A549 (cell line): Measurements from ENCODE around the gene NRARP. TPM values are rescaled to one million over a fixed set of nuclear protein-coding genes. Genes with fewer than 3 reads are reported as not detected.

Experiments
- ATAC-seq, 2 experiments: fragments of 200-7000 bp in 1 of 2; fragments of >200 bp in 1 of 2; cut with Nextera tagmentation in 1 of 2; cut with Tn5 transposase in 1 of 2; 3 replicates each; pipeline versions ENCODE4 v1.8.0 to v1.9.1; 2018 to 2020; ENCODE audit warnings: mild to moderate bottlenecking in 1 of 2, moderate library complexity in 1 of 2
- CTCF ChIA-PET: fragments of 300-600 bp; sonication (Branson Sonifier 250); formaldehyde crosslinking; extraction: SDS; loops from one replicate; lab custom pipeline; 2021; ENCODE audit warnings: antibody characterized with exemption, inconsistent platforms; lab: Yijun Ruan, JAX
- POLR2A ChIA-PET: fragments of 350-600 bp; formaldehyde crosslinking; extraction: SDS; loops from one replicate; lab custom pipeline; 2021; ENCODE audit warnings: antibody characterized with exemption, inconsistent platforms; lab: Yijun Ruan, JAX
- DNase-seq, 2 experiments: peaks; one replicate each; pipeline versions ENCODE4 v3.0.0 to v3.0.0-alpha.2; 2011 to 2016; ENCODE audit warnings: low read depth in 1 of 2, low spot score in 1 of 2
- FAIRE-seq: peaks from 2 replicates; lab custom pipeline; 2011; peaks lifted over from hg19 to GRCh38; lab: Jason Lieb, UNC
- H3K27ac ChIP-seq, 2 experiments: fragments of >200 bp; sonication (Bioruptor Twin); formaldehyde crosslinking; 3 replicates each; pipeline ENCODE4 v1.5.1; 2016 to 2017
- H3K4me1 ChIP-seq: fragments of >200 bp; sonication (Bioruptor Twin); formaldehyde crosslinking; 3 replicates; pipeline ENCODE4 v1.6.1; 2016
- H3K4me2 ChIP-seq: fragments of >200 bp; sonication (Bioruptor Twin); formaldehyde crosslinking; 3 replicates; pipeline ENCODE4 v1.6.1; 2016
- H3K4me3 ChIP-seq: fragments of >200 bp; sonication (Bioruptor Twin); formaldehyde crosslinking; 3 replicates; pipeline ENCODE4 v1.5.1; 2016
- H3K9me3 ChIP-seq: fragments of >200 bp; sonication (Bioruptor Twin); formaldehyde crosslinking; 3 replicates; pipeline ENCODE4 v1.6.1; 2016
- ATOH8 ChIP-seq: fragments of 250-450 bp; sonication (Bioruptor Pico); IDR thresholded peaks from 2 replicates; pipeline ENCODE4 v1.5.0; 2020; ENCODE audit warnings: low read depth, mild to moderate bottlenecking, moderate library complexity
- BHLHE40 ChIP-seq: IDR thresholded peaks from 2 replicates; pipeline ENCODE4 v1.6.1; 2012; ENCODE audit warnings: low read depth, low read length, inconsistent platforms
- CBX2 ChIP-seq: fragments of 200-600 bp; sonication (generic); IDR thresholded peaks from 2 replicates; pipeline ENCODE4 v1.6.1; 2016; ENCODE audit warnings: low read depth, mild to moderate bottlenecking, borderline replicate concordance
- CBX8 ChIP-seq: fragments of 200-600 bp; sonication (generic); IDR thresholded peaks from 2 replicates; pipeline ENCODE4 v1.6.1; 2016
- CEBPB ChIP-seq, 2 experiments: fragments of >200 bp in 1 of 2; sonication (Bioruptor Twin) in 1 of 2; formaldehyde crosslinking in 1 of 2; IDR thresholded peaks; 2 replicates each; pipeline ENCODE4 v1.6.1; 2012 to 2016
- CHD2 ChIP-seq: fragments of 150-350 bp; IDR thresholded peaks from 2 replicates; pipeline ENCODE4 v1.6.1; 2014; ENCODE audit warnings: low read length; ENCODE audit not compliant: partially characterized antibody
- CHD4 ChIP-seq: fragments of 200-600 bp; sonication (generic); IDR thresholded peaks from 2 replicates; pipeline ENCODE4 v1.6.1; 2016; ENCODE audit warnings: antibody characterized with exemption, mild to moderate bottlenecking, borderline replicate concordance
- EHF ChIP-seq: fragments of 250-450 bp; sonication (Bioruptor Pico); IDR thresholded peaks from 2 replicates; pipeline ENCODE4 v1.5.0; 2020; ENCODE audit warnings: mild to moderate bottlenecking
- EHMT2 ChIP-seq: fragments of 200-600 bp; sonication (generic); IDR thresholded peaks from 2 replicates; pipeline ENCODE4 v1.6.1; 2016; ENCODE audit warnings: antibody characterized with exemption, low read depth, mild to moderate bottlenecking, moderate library complexity
- FOSB ChIP-seq: fragments of 250-450 bp; sonication (Bioruptor Pico); IDR thresholded peaks from 2 replicates; pipeline ENCODE4 v1.5.0; 2020; ENCODE audit warnings: mild to moderate bottlenecking, moderate library complexity
- FOXS1 ChIP-seq: fragments of 250-450 bp; sonication (Bioruptor Pico); IDR thresholded peaks from 2 replicates; pipeline ENCODE4 v1.5.0; 2020; ENCODE audit warnings: mild to moderate bottlenecking, moderate library complexity
- HES2 ChIP-seq: fragments of >200 bp; sonication (Bioruptor Twin); formaldehyde crosslinking; IDR thresholded peaks from 2 replicates; pipeline ENCODE4 v1.6.1; 2016
- HEYL ChIP-seq: fragments of 250-450 bp; sonication (Bioruptor Pico); IDR thresholded peaks from 2 replicates; pipeline ENCODE4 v1.8.0; 2021; ENCODE audit warnings: mild to moderate bottlenecking, moderate library complexity
- HOXA7 ChIP-seq: fragments of 250-450 bp; sonication (Bioruptor Pico); IDR thresholded peaks from 2 replicates; pipeline ENCODE4 v1.5.0; 2020; ENCODE audit warnings: mild to moderate bottlenecking, moderate library complexity
- KDM1A ChIP-seq: fragments of 200-600 bp; sonication (generic); IDR thresholded peaks from 2 replicates; pipeline ENCODE4 v1.6.1; 2016; ENCODE audit warnings: low read depth, mild to moderate bottlenecking
- MAFK ChIP-seq: fragments of 450-650 bp; IDR thresholded peaks from 2 replicates; pipeline ENCODE4 v1.6.1; 2014; ENCODE audit not compliant: partially characterized antibody
- NFE2L2 ChIP-seq: fragments of 150-350 bp; conservative IDR thresholded peaks from 2 replicates; pipeline ENCODE4 v1.6.1; 2014; ENCODE audit warnings: low read length
- PHF8 ChIP-seq: fragments of 200-600 bp; sonication (generic); IDR thresholded peaks from 2 replicates; pipeline ENCODE4 v1.6.1; 2016; ENCODE audit warnings: low read depth, mild to moderate bottlenecking, antibody characterized with exemption, moderate library complexity, borderline replicate concordance
- POLR2A ChIP-seq: IDR thresholded peaks from 2 replicates; pipeline ENCODE4 v1.6.1; 2012; ENCODE audit warnings: mild to moderate bottlenecking, low read length
- RAD21 ChIP-seq, 2 experiments: fragments of >200 bp in 1 of 2; sonication (Bioruptor Twin) in 1 of 2; formaldehyde crosslinking in 1 of 2; IDR thresholded peaks in 1 of 2; conservative IDR thresholded peaks in 1 of 2; 2 replicates in 1 of 2; 3 replicates in 1 of 2; pipeline ENCODE4 v1.6.1; 2012 to 2018; ENCODE audit warnings: inconsistent platforms in 1 of 2
- RARB ChIP-seq: fragments of 250-450 bp; sonication (Bioruptor Pico); IDR thresholded peaks from 2 replicates; pipeline ENCODE4 v1.8.0; 2021; ENCODE audit warnings: mild to moderate bottlenecking, moderate library complexity
- RCOR1 ChIP-seq: fragments of 150-350 bp; IDR thresholded peaks from 2 replicates; pipeline ENCODE4 v1.6.1; 2014; ENCODE audit warnings: antibody characterized with exemption, low read length, low read depth
- RNF2 ChIP-seq: fragments of 200-600 bp; sonication (generic); IDR thresholded peaks from 2 replicates; pipeline ENCODE4 v1.6.1; 2016; ENCODE audit warnings: low read depth, mild to moderate bottlenecking, antibody characterized with exemption, moderate library complexity, borderline replicate concordance
- TFCP2L1 ChIP-seq: fragments of 250-450 bp; sonication (Bioruptor Pico); IDR thresholded peaks from 2 replicates; pipeline ENCODE4 v1.5.0; 2021; ENCODE audit warnings: mild to moderate bottlenecking
- ZC3H11A ChIP-seq: fragments of 450-650 bp; IDR thresholded peaks from 2 replicates; pipeline ENCODE4 v1.6.1; 2014; ENCODE audit warnings: antibody characterized with exemption, mild to moderate bottlenecking
- ZNF302 ChIP-seq: fragments of 250-450 bp; sonication (Bioruptor Pico); IDR thresholded peaks from 2 replicates; pipeline ENCODE4 v1.9.0; 2021; ENCODE audit warnings: inconsistent platforms, mild to moderate bottlenecking, moderate library complexity
- ZSCAN20 ChIP-seq: fragments of 250-450 bp; sonication (Bioruptor Pico); IDR thresholded peaks from 2 replicates; pipeline ENCODE4 v1.8.0; 2022; ENCODE audit warnings: mild to moderate bottlenecking, moderate library complexity
- WGBS: methylation state at CpG from one replicate; pipeline ENCODE4 v1.1.6; 2017; ENCODE audit errors: missing lambda C conversion rate; 5-methylcytosine and 5-hydroxymethylcytosine counted together
- polyA plus RNA-seq, 4 experiments: library from polyadenylated mRNA; depleted of rRNA in 3 of 4; stranded (reverse); fragments of >200 nt; fragmentation: RNase III in 1 of 4; extraction: RNeasy Plus Mini Kit Qiagen cat#74134 plus additional on column Dnase treatment in 1 of 4; gene quantifications; 2 replicates in 3 of 4; 3 replicates in 1 of 4; pipeline ENCODE4 v1.2.3, GENCODE V29; 2011 to 2017
- TF ChIP-seq, protein P1 (sequence below): fragments of 250-450 bp; sonication (Bioruptor Pico); IDR thresholded peaks from 2 replicates; pipeline ENCODE4 v1.5.0; 2021; ENCODE audit warnings: mild to moderate bottlenecking, moderate library complexity, borderline replicate concordance
- TF ChIP-seq, protein P2 (sequence below): fragments of 450-650 bp; IDR thresholded peaks from 2 replicates; pipeline ENCODE4 v1.6.1; 2014; ENCODE audit warnings: antibody characterized with exemption

NRARP gene
- polyA plus RNA-seq, 2 of the 4 experiments (the other 2 are of a cell fraction) = 1.3 to 5.1 TPM

DNA sequence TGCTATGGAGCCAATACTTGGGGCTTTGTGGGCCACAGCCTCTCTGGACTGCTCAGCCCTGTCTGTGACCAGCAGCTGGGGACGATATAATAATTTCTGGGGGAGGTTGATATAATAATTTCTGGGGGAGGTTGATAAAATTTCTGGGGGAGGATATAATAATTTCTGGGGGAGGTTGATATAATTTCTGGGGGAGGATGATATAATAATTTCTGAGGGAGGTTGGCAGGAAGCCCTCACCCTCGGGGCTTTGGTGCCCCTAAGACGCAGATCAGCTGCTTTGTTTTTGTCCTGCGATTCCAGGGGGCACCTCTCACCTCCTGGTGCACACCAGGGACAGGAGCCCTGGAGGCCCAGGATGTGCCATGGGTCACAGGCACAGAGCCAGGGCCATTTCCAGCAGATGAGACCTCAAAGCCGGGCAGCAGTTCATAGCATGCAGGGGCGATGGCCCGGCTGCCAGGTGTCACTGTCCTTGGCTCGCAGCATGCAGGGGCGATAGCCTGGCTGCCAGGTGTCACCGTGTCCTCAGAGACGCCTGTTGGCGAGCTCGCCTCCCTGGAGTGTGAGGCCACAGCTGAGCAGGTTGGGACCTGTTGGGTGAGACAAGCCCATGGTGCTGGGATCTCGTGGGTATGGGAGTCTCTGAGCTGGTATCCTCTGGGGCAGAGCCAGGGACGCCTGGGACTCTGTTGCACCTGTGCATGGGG, 28.3 kb downstream of the NRARP start:
- Histone ChIP-seq H3K4me1 (peaks cover 38% of the 10 kb centered on the region), H3K27ac (no peak overlapping the region), H3K4me3 (no peak overlapping the region), H3K4me2 (no peak overlapping the region), H3K9me3 (no peaks in the 10 kb centered on the region)
- ATAC-seq (no peak), DNase-seq (no peak), FAIRE-seq (no peak)
- ChIA-PET POLR2A (no interaction called here), CTCF (interaction anchor here (0.5 to 4.2 kb wide), 8 partner anchors 10 to 187 kb away, joined by 3 to 43 read pairs (median 3); partner anchors contain the start of gene MAN1B1)
- whole genome bisulfite sequencing = 85% methylated on average over 14 of the region's 15 CpGs
- TF ChIP-seq HEYL (CRISPR knock-in tag) (no peak), BHLHE40 (no peak), RNF2 (no peak), KDM1A (no peak), CBX8 (no peak), EHF (CRISPR knock-in tag) (no peak), CHD2 (no peak), CHD4 (no peak), FOSB (CRISPR knock-in tag) (no peak), RAD21 (conservative IDR thresholded peaks at IDR 0.05 in 1 of 2, IDR thresholded peaks at IDR 0.05 in 1 of 2) (no peak), HOXA7 (CRISPR knock-in tag) (no peak), ZSCAN20 (CRISPR knock-in tag) (no peak), RARB (CRISPR knock-in tag) (no peak), POLR2A (no peak), CBX2 (no peak), ZC3H11A (no peak)

GRCh38 chr9:137273095-137273490, 29.0 kb downstream of the NRARP start:
- FAIRE-seq (no peak), DNase-seq (no peak), ATAC-seq (no peak)
- Histone ChIP-seq H3K9me3 (no peaks in the 10 kb centered on the region), H3K4me3 (no peak overlapping the region), H3K27ac (no peak overlapping the region; a peak in 1 of 6 replicates), H3K4me1 (peaks cover 41% of the 10 kb centered on the region), H3K4me2 (no peak overlapping the region)
- 78% methylated on average over 9 of the region's 13 CpGs for WGBS
- ChIA-PET CTCF (interaction anchor here (0.7 to 4.2 kb wide), 7 partner anchors 11 to 187 kb away, joined by 3 to 43 read pairs (median 4); partner anchors contain the start of genes MAN1B1 and NRARP), POLR2A (interaction anchor here (1.2 kb wide), 1 partner anchor 32 kb away, joined by 4 read pairs; the partner anchor contains the start of gene TUBB4B)
- TF ChIP-seq HES2 (no peak), RCOR1 (no peak), ZNF302 (CRISPR knock-in tag) (no peak), ATOH8 (CRISPR knock-in tag) (no peak), TFCP2L1 (CRISPR knock-in tag) (no peak), NFE2L2 (no peak)

DNA sequence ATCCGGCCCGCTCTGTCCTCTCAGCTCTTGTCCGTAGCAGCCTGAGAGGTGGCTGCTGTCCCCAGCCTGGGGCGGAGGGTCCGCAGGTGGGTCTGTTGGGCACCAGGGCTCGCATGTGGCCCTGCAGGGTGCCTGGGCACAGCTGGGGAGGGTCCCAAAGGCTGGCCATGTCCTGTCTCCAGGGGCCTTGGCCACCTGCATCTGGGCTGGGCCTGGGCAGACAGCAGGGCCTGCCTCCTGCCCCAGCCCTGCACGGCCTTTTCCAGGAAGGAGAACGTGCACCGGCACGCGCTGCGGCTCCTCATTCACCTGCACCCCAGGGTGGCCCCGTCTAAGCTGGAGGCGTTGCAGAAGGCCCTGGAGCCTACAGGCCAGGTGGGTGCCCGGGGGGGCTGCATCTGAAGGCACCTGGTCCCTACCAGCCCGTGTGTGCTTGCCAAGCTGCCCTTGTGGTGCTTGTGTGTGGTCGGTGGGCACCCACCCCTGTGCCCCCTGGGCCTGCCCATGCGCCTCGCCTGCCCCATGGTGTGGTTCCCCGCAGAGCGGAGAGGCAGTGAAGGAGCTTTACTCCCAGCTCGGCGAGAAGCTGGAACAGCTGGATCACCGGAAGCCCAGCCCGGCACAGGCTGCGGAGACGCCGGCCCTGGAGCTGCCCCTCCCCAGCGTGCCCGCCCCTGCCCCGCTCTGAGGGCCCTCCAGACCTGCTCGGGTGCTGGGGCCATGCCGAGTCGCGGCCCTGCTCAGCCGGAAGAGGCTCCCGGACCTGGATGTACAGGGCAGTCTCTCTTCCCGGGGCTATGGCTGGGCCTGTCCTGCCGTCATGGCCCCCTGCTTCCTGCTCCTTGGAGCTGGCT, 29.6 kb downstream of the NRARP start:
- no peak overlapping the region for H3K4me3 ChIP-seq
- no peak overlapping the region for H3K4me2 ChIP-seq
- POLR2A ChIA-PET = interaction anchor here (1.2 kb wide), 1 partner anchor 32 kb away, joined by 4 read pairs; the partner anchor contains the start of gene TUBB4B
- FAIRE-seq = no peak
- H3K4me1 ChIP-seq = peaks cover 46% of the 10 kb centered on the region
- CTCF ChIA-PET = interaction anchor here (0.6 to 4.2 kb wide), 8 partner anchors 11 to 233 kb away, joined by 3 to 43 read pairs (median 5); partner anchors contain the start of genes MAN1B1 and NRARP
- no peaks in the 10 kb centered on the region for H3K9me3 ChIP-seq
- WGBS = 90% methylated on average over 26 of the region's 39 CpGs
- H3K27ac ChIP-seq = no peak overlapping the region; a peak in 1 of 6 replicates
- no peak for DNase-seq
- ATAC-seq = no peak
- TF ChIP-seq, protein P1, sequence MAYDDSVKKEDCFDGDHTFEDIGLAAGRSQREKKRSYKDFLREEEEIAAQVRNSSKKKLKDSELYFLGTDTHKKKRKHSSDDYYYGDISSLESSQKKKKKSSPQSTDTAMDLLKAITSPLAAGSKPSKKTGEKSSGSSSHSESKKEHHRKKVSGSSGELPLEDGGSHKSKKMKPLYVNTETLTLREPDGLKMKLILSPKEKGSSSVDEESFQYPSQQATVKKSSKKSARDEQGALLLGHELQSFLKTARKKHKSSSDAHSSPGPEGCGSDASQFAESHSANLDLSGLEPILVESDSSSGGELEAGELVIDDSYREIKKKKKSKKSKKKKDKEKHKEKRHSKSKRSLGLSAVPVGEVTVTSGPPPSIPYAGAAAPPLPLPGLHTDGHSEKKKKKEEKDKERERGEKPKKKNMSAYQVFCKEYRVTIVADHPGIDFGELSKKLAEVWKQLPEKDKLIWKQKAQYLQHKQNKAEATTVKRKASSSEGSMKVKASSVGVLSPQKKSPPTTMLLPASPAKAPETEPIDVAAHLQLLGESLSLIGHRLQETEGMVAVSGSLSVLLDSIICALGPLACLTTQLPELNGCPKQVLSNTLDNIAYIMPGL (CRISPR knock-in tag) = no peak
- TF ChIP-seq PHF8 (no peak), EHMT2 (no peak), TFCP2L1 (CRISPR knock-in tag) (no peak), CEBPB (IDR thresholded peaks at IDR 0.05) (no peak), RAD21 (conservative IDR thresholded peaks at IDR 0.05 in 1 of 2, IDR thresholded peaks at IDR 0.05 in 1 of 2) (no peak), NFE2L2 (no peak), HES2 (no peak), FOXS1 (no peak), MAFK (no peak)
- TF ChIP-seq, protein P2, sequence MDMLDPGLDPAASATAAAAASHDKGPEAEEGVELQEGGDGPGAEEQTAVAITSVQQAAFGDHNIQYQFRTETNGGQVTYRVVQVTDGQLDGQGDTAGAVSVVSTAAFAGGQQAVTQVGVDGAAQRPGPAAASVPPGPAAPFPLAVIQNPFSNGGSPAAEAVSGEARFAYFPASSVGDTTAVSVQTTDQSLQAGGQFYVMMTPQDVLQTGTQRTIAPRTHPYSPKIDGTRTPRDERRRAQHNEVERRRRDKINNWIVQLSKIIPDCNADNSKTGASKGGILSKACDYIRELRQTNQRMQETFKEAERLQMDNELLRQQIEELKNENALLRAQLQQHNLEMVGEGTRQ = no peak
